A549 (cell line): ENCODE results near the gene CEP85L. TPM values are rescaled to one million over a fixed set of nuclear protein-coding genes. Genes with fewer than 3 reads are reported as not detected.

Source experiments
- ATAC-seq, 2 experiments: fragments of 200-7000 bp in 1 of 2; fragments of >200 bp in 1 of 2; cut with Nextera tagmentation in 1 of 2; cut with Tn5 transposase in 1 of 2; 3 replicates each; pipeline versions ENCODE4 v1.8.0 to v1.9.1; 2018 to 2020; ENCODE audit warnings: mild to moderate bottlenecking in 1 of 2, moderate library complexity in 1 of 2
- CTCF ChIA-PET: fragments of 300-600 bp; sonication (Branson Sonifier 250); formaldehyde crosslinking; extraction: SDS; loops from one replicate; lab custom pipeline; 2021; ENCODE audit warnings: antibody characterized with exemption, inconsistent platforms; lab: Yijun Ruan, JAX
- POLR2A ChIA-PET: fragments of 350-600 bp; formaldehyde crosslinking; extraction: SDS; loops from one replicate; lab custom pipeline; 2021; ENCODE audit warnings: antibody characterized with exemption, inconsistent platforms; lab: Yijun Ruan, JAX
- DNase-seq, 2 experiments: peaks; one replicate each; pipeline versions ENCODE4 v3.0.0 to v3.0.0-alpha.2; 2011 to 2016; ENCODE audit warnings: low read depth in 1 of 2, low spot score in 1 of 2
- FAIRE-seq: peaks from 2 replicates; lab custom pipeline; 2011; peaks lifted over from hg19 to GRCh38; lab: Jason Lieb, UNC
- H3K27ac ChIP-seq, 2 experiments: fragments of >200 bp; sonication (Bioruptor Twin); formaldehyde crosslinking; 3 replicates each; pipeline ENCODE4 v1.5.1; 2016 to 2017
- H3K4me1 ChIP-seq: fragments of >200 bp; sonication (Bioruptor Twin); formaldehyde crosslinking; 3 replicates; pipeline ENCODE4 v1.6.1; 2016
- H3K4me2 ChIP-seq: fragments of >200 bp; sonication (Bioruptor Twin); formaldehyde crosslinking; 3 replicates; pipeline ENCODE4 v1.6.1; 2016
- H3K4me3 ChIP-seq: fragments of >200 bp; sonication (Bioruptor Twin); formaldehyde crosslinking; 3 replicates; pipeline ENCODE4 v1.5.1; 2016
- H3K9me3 ChIP-seq: fragments of >200 bp; sonication (Bioruptor Twin); formaldehyde crosslinking; 3 replicates; pipeline ENCODE4 v1.6.1; 2016
- BHLHE40 ChIP-seq: IDR thresholded peaks from 2 replicates; pipeline ENCODE4 v1.6.1; 2012; ENCODE audit warnings: low read depth, low read length, inconsistent platforms
- CBX2 ChIP-seq: fragments of 200-600 bp; sonication (generic); IDR thresholded peaks from 2 replicates; pipeline ENCODE4 v1.6.1; 2016; ENCODE audit warnings: low read depth, mild to moderate bottlenecking, borderline replicate concordance
- CBX8 ChIP-seq: fragments of 200-600 bp; sonication (generic); IDR thresholded peaks from 2 replicates; pipeline ENCODE4 v1.6.1; 2016
- ELK1 ChIP-seq: fragments of 150-350 bp; IDR thresholded peaks from 2 replicates; pipeline ENCODE4 v1.6.1; 2014; ENCODE audit warnings: low read depth, mild to moderate bottlenecking, low read length
- ESRRA ChIP-seq: fragments of 150-350 bp; IDR thresholded peaks from 2 replicates; pipeline ENCODE4 v1.6.1; 2014; ENCODE audit warnings: mild to moderate bottlenecking, low read length, borderline replicate concordance
- GATA3 ChIP-seq: IDR thresholded peaks from 2 replicates; pipeline ENCODE4 v1.6.1; 2012; ENCODE audit warnings: borderline replicate concordance
- HDAC2 ChIP-seq: fragments of 200-600 bp; sonication (generic); IDR thresholded peaks from 2 replicates; pipeline ENCODE4 v1.6.1; 2016
- HES2 ChIP-seq: fragments of >200 bp; sonication (Bioruptor Twin); formaldehyde crosslinking; IDR thresholded peaks from 2 replicates; pipeline ENCODE4 v1.6.1; 2016
- HOXB5 ChIP-seq: fragments of 250-450 bp; sonication (Bioruptor Pico); IDR thresholded peaks from 2 replicates; pipeline ENCODE4 v1.5.0; 2020; ENCODE audit warnings: mild to moderate bottlenecking, moderate library complexity
- JUN ChIP-seq, 2 experiments: fragments of >200 bp; sonication (Bioruptor Twin); formaldehyde crosslinking; IDR thresholded peaks; 2 replicates in 1 of 2; 3 replicates in 1 of 2; pipeline ENCODE4 v1.6.1; 2016 to 2017
- JUNB ChIP-seq: fragments of >200 bp; sonication (Bioruptor Twin); formaldehyde crosslinking; IDR thresholded peaks from 2 replicates; pipeline ENCODE4 v1.6.1; 2016
- MAFK ChIP-seq: fragments of 450-650 bp; IDR thresholded peaks from 2 replicates; pipeline ENCODE4 v1.6.1; 2014; ENCODE audit not compliant: partially characterized antibody
- MAX ChIP-seq: IDR thresholded peaks from 2 replicates; pipeline ENCODE4 v1.6.1; 2012
- NFE2L2 ChIP-seq: fragments of 150-350 bp; conservative IDR thresholded peaks from 2 replicates; pipeline ENCODE4 v1.6.1; 2014; ENCODE audit warnings: low read length
- NR3C1 ChIP-seq: fragments of >200 bp; sonication (Bioruptor Twin); formaldehyde crosslinking; IDR thresholded peaks from 3 replicates; pipeline ENCODE4 v1.6.1; 2017
- RARB ChIP-seq: fragments of 250-450 bp; sonication (Bioruptor Pico); IDR thresholded peaks from 2 replicates; pipeline ENCODE4 v1.8.0; 2021; ENCODE audit warnings: mild to moderate bottlenecking, moderate library complexity
- RCOR1 ChIP-seq: fragments of 150-350 bp; IDR thresholded peaks from 2 replicates; pipeline ENCODE4 v1.6.1; 2014; ENCODE audit warnings: antibody characterized with exemption, low read length, low read depth
- REST ChIP-seq: fragments of 200-600 bp; sonication (generic); IDR thresholded peaks from 2 replicates; pipeline ENCODE4 v1.6.1; 2016; ENCODE audit warnings: antibody characterized with exemption, mild to moderate bottlenecking, moderate library complexity
- RFX5 ChIP-seq: fragments of 450-650 bp; IDR thresholded peaks from 2 replicates; pipeline ENCODE4 v1.7.1; 2014; ENCODE audit warnings: antibody characterized with exemption, mild to moderate bottlenecking, moderate library complexity
- RNF2 ChIP-seq: fragments of 200-600 bp; sonication (generic); IDR thresholded peaks from 2 replicates; pipeline ENCODE4 v1.6.1; 2016; ENCODE audit warnings: low read depth, mild to moderate bottlenecking, antibody characterized with exemption, moderate library complexity, borderline replicate concordance
- TFCP2L1 ChIP-seq: fragments of 250-450 bp; sonication (Bioruptor Pico); IDR thresholded peaks from 2 replicates; pipeline ENCODE4 v1.5.0; 2021; ENCODE audit warnings: mild to moderate bottlenecking
- ZC3H11A ChIP-seq: fragments of 450-650 bp; IDR thresholded peaks from 2 replicates; pipeline ENCODE4 v1.6.1; 2014; ENCODE audit warnings: antibody characterized with exemption, mild to moderate bottlenecking
- ZNF302 ChIP-seq: fragments of 250-450 bp; sonication (Bioruptor Pico); IDR thresholded peaks from 2 replicates; pipeline ENCODE4 v1.9.0; 2021; ENCODE audit warnings: inconsistent platforms, mild to moderate bottlenecking, moderate library complexity
- WGBS: methylation state at CpG from one replicate; pipeline ENCODE4 v1.1.6; 2017; ENCODE audit errors: missing lambda C conversion rate; 5-methylcytosine and 5-hydroxymethylcytosine counted together
- polyA plus RNA-seq, 4 experiments: library from polyadenylated mRNA; depleted of rRNA in 3 of 4; stranded (reverse); fragments of >200 nt; fragmentation: RNase III in 1 of 4; extraction: RNeasy Plus Mini Kit Qiagen cat#74134 plus additional on column Dnase treatment in 1 of 4; gene quantifications; 2 replicates in 3 of 4; 3 replicates in 1 of 4; pipeline ENCODE4 v1.2.3, GENCODE V29; 2011 to 2017

The CEP85L gene
- polyA plus RNA-seq, 2 of the 4 experiments (the other 2 are of a cell fraction), result 1.3 to 3.4 TPM

GRCh38 chr6:118548136-118548535, 103.3 kb downstream of the CEP85L start, which contains the start of gene PLN:
TSS of gene PLN (plus strand) at chr6:118548296. CDS start at chr6:118558922, 10,626 bp downstream.
- H3K9me3 ChIP-seq, result no peaks in the 10 kb centered on the region
- CTCF ChIA-PET, result interaction anchor here (0.5 kb wide), 1 partner anchor 9 kb away, joined by 3 read pairs; no protein-coding TSS in a partner anchor
- DNase-seq, result no peak
- POLR2A ChIA-PET, result no interaction called here
- H3K4me1 ChIP-seq, result peaks cover 11% of the 10 kb centered on the region; the same call in 1 of the 3 replicates
- no peak within 1 kb of the TSS for H3K4me3 ChIP-seq
- WGBS, result 89% methylated on average over 3 of the region's 3 CpGs
- no peak within 1 kb of the TSS for H3K27ac ChIP-seq
- H3K4me2 ChIP-seq, result no peak within 1 kb of the TSS
- ATAC-seq, result no peak
- FAIRE-seq, result no peak
- TF ChIP-seq NFE2L2 (no peak), MAFK (peak; percentile 62), REST (no peak), TFCP2L1 (CRISPR knock-in tag) (no peak), CBX2 (no peak), ESRRA (no peak), JUN (IDR thresholded peaks at IDR 0.05) (no peak)

- ATAC-seq, result no peak
- 29% methylated on average over 1 of the region's 1 CpG for WGBS
- ChIA-PET CTCF (no interaction called here), POLR2A (no interaction called here)
- no peak for FAIRE-seq
- Histone ChIP-seq H3K4me2 (no peak overlapping the region), H3K4me1 (peaks cover 11% of the 10 kb centered on the region; the same call in 1 of the 3 replicates), H3K27ac (no peak overlapping the region), H3K9me3 (no peaks in the 10 kb centered on the region), H3K4me3 (no peak overlapping the region)
- DNase-seq, result no peak
- TF ChIP-seq GATA3 (no peak), NFE2L2 (no peak), ESRRA (no peak), HOXB5 (CRISPR knock-in tag) (no peak), MAFK (no peak), RNF2 (no peak), HES2 (no peak), RFX5 (no peak), BHLHE40 (no peak), RCOR1 (no peak), CBX8 (no peak), ELK1 (no peak), ZC3H11A (no peak), MAX (no peak), ZNF302 (CRISPR knock-in tag) (no peak), HDAC2 (no peak), RARB (CRISPR knock-in tag) (no peak), JUNB (no peak), NR3C1 (no peak)
These were observed 104.5 kb downstream of the CEP85L start for GRCh38 chr6:118546880-118547218.
